B cell (primary cell): Measurements from ENCODE around the gene GRIK3. TPM values are rescaled to one million over a fixed set of nuclear protein-coding genes. Genes with fewer than 3 reads are reported as not detected.

Experiments
- ATAC-seq: fragments of 200-7000 bp; cut with Tn5 transposase; one replicate; pipeline ENCODE4 v1.10.0; 2021; ENCODE audit warnings: low read depth, mild to moderate bottlenecking, moderate number of reproducible peaks, moderate library complexity
- CTCF ChIA-PET: fragments of 350-600 bp; sonication (Branson Sonifier 250); formaldehyde crosslinking; loops from one replicate; lab custom pipeline; 2021; ENCODE audit warnings: antibody characterized with exemption, inconsistent platforms; lab: Charles Lee
- POLR2A ChIA-PET: fragments of 350-600 bp; sonication (Branson Sonifier 250); formaldehyde crosslinking; loops from one replicate; lab custom pipeline; 2021; ENCODE audit warnings: antibody characterized with exemption; lab: Charles Lee
- DNase-seq: peaks from one replicate; pipeline ENCODE4 v3.0.0; 2013
- H2AFZ ChIP-seq: 2 replicates; pipeline ENCODE4 v1.6.1; 2012; ENCODE audit warnings: mild to moderate bottlenecking, low read depth, low read length; ENCODE audit not compliant: insufficient read depth, poor library complexity, severe bottlenecking
- H3K27ac ChIP-seq, 2 donors: 1 replicate in 1 of 2; 2 replicates in 1 of 2; pipeline ENCODE4 v1.5.1; 2012 to 2013; ENCODE audit warnings: low read length in 2 of 2, mild to moderate bottlenecking in 2 of 2, moderate library complexity in 1 of 2
- H3K27me3 ChIP-seq, 4 experiments: fragments of 200-600 bp in 1 of 4; sonication (generic) in 1 of 4; replicated peaks in 1 of 4; 1 replicate in 2 of 4; 2 replicates in 2 of 4; pipeline versions ENCODE4 v1.6.1 to v1.7.0; 2013 to 2016; ENCODE audit warnings: low read length in 3 of 4, mild to moderate bottlenecking in 2 of 4, mixed read lengths in 1 of 4, moderate library complexity in 1 of 4; ENCODE audit not compliant: insufficient read depth in 4 of 4, control insufficient read depth in 3 of 4; ENCODE audit errors: control extremely low read depth in 1 of 4
- H3K36me3 ChIP-seq, 2 experiments: replicated peaks in 1 of 2; 1 replicate in 1 of 2; 2 replicates in 1 of 2; pipeline versions ENCODE4 v1.6.1 to v1.7.1; 2013; ENCODE audit warnings: low read length in 1 of 2; ENCODE audit not compliant: insufficient read depth in 2 of 2, control insufficient read depth in 1 of 2; ENCODE audit errors: control extremely low read depth in 1 of 2, extremely low read depth in 1 of 2
- H3K4me1 ChIP-seq, 2 donors: fragments of 200-600 bp in 1 of 2; sonication (generic) in 1 of 2; 1 replicate in 1 of 2; 2 replicates in 1 of 2; pipeline versions ENCODE4 v1.5.1 to v1.6.1; 2013 to 2017; ENCODE audit warnings: low read length in 2 of 2; ENCODE audit not compliant: control insufficient read depth in 2 of 2, insufficient read depth in 2 of 2
- H3K4me2 ChIP-seq: replicated peaks from 2 replicates; pipeline ENCODE3; 2012; ENCODE audit warnings: mild to moderate bottlenecking, low read depth, low read length; ENCODE audit not compliant: poor library complexity, severe bottlenecking
- H3K4me3 ChIP-seq, 5 experiments: fragments of 200-600 bp in 1 of 5; sonication (generic) in 1 of 5; 1 replicate in 3 of 5; 2 replicates in 2 of 5; pipeline versions ENCODE4 v1.5.1 to v1.7.0; 2011 to 2016; ENCODE audit warnings: low read length in 4 of 5, mild to moderate bottlenecking in 4 of 5, low read depth in 2 of 5, control low read depth in 1 of 5, moderate library complexity in 1 of 5; ENCODE audit not compliant: insufficient read depth in 1 of 5; ENCODE audit errors: control extremely low read depth in 1 of 5, extremely low read depth in 1 of 5
- H3K79me2 ChIP-seq: fragments of 200-600 bp; sonication (generic); one replicate; pipeline ENCODE4 v1.6.0; 2016; ENCODE audit warnings: low read length; ENCODE audit not compliant: control insufficient read depth, insufficient read depth
- H3K9ac ChIP-seq: fragments of 200-600 bp; sonication (generic); 2 replicates; pipeline ENCODE4 v1.6.1; 2017; ENCODE audit warnings: mild to moderate bottlenecking, low read length, moderate library complexity
- H3K9me3 ChIP-seq, 3 donors: one replicate each; pipeline versions ENCODE4 v1.6.1 to v1.7.1; 2013; ENCODE audit warnings: low read length in 2 of 3; ENCODE audit not compliant: control insufficient read depth in 2 of 3, insufficient read depth in 1 of 3; ENCODE audit errors: control extremely low read depth in 1 of 3
- H4K20me1 ChIP-seq: 2 replicates; pipeline ENCODE4 v1.6.0; 2012; ENCODE audit warnings: mild to moderate bottlenecking, low read length; ENCODE audit not compliant: insufficient read depth, control insufficient read depth, poor library complexity, severe bottlenecking
- H3K27ac Mint-ChIP-seq: one replicate; pipeline ENCODE4 v1.8.0; 2021; ENCODE audit warnings: mixed read lengths
- H3K27me3 Mint-ChIP-seq: one replicate; pipeline ENCODE4 v1.8.0; 2021; ENCODE audit warnings: mixed read lengths
- H3K4me1 Mint-ChIP-seq: one replicate; pipeline ENCODE4 v1.8.0; 2021; ENCODE audit warnings: mixed read lengths
- H3K4me3 Mint-ChIP-seq: one replicate; pipeline ENCODE4 v1.8.0; 2021; ENCODE audit warnings: mixed read lengths
- H3K9me3 Mint-ChIP-seq: one replicate; pipeline ENCODE4 v1.8.0; 2022; ENCODE audit warnings: mixed read lengths; ENCODE audit not compliant: insufficient read depth
- EZH2 ChIP-seq: IDR thresholded peaks from 2 replicates; pipeline ENCODE4 v1.6.1; 2012; ENCODE audit warnings: borderline replicate concordance, low read depth, mild to moderate bottlenecking, moderate library complexity, low read length; ENCODE audit not compliant: insufficient read depth, poor library complexity, severe bottlenecking
- WGBS: methylation state at CpG from one replicate; pipeline ENCODE4 v1.1.5; 2013; ENCODE audit warnings: missing lambda C conversion rate; ENCODE audit not compliant: insufficient coverage; 5-methylcytosine and 5-hydroxymethylcytosine counted together
- intact Hi-C: fragments of 100-400 bp; cut with micrococcal nuclease; formaldehyde crosslinking; loops from one replicate; pipeline ENCODE4 v1.10.0; 2022
- polyA plus RNA-seq: library from polyadenylated mRNA; depleted of rRNA; stranded (reverse); fragments of >200 nt; gene quantifications from 2 replicates; pipeline ENCODE4 v1.2.3, GENCODE V29; 2012
- total RNA-seq, 2 donors: library from RNA; stranded (reverse); fragments of 120-200 nt in 1 of 2; gene quantifications; 1 replicate in 1 of 2; 2 replicates in 1 of 2; pipeline versions ENCODE4 v1.2.3 to v1.2.4, GENCODE V29; 2013 to 2022
- TF ChIP-seq, protein P1 (sequence below): fragments of 200-600 bp; IDR thresholded peaks from one replicate; pipeline ENCODE4 v1.8.0; 2022; ENCODE audit warnings: antibody characterized with exemption, mild to moderate bottlenecking

Gene GRIK3
- total and polyA plus RNA-seq, 2 donors (not counting 1 experiment from before 2014, with no cell fraction given), result 0.12 to 1.5 TPM

DNA sequence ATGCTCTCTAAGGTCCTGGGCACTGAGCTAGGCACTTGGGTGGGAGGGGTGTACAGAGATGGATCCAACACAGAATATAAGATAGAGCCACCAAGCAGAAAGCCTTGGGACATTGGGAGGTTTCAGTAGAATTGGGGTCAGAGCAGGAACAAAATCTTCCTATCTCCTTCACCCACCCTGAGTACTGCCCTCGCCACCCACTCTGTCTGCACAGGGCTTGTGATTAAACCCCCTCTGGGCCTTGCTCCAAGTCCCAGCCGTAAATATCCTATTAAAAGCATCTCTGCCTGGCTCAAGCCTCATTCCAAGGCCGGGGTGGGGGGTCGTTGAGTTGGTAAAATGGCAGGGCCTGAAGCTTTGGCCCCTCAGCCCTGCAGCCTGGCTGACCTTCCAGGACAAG lies 166.7 kb downstream of the GRIK3 start:
- intact Hi-C loops, result loop anchor here (10.0 kb wide), 1 partner anchor 567 kb away; no protein-coding TSS in a partner anchor
- Histone ChIP-seq H3K4me2 (no peak overlapping the region), H3K9ac (no peak overlapping the region), H3K27ac (no peak overlapping the region), H3K4me3 (no peak overlapping the region), H4K20me1 (no peaks in the 10 kb centered on the region), H3K9me3 (no peaks in the 10 kb centered on the region), H3K27me3 (no peaks in the 10 kb centered on the region), H3K79me2 (no peaks in the 10 kb centered on the region), H3K4me1 (no peaks in the 10 kb centered on the region), H2AFZ (no peak overlapping the region), H3K36me3 (no peaks in the 10 kb centered on the region)
- Mint-ChIP-seq H3K4me1 (no peaks in the 10 kb centered on the region), H3K27me3 (peaks cover 12% of the 10 kb centered on the region), H3K9me3 (no peaks in the 10 kb centered on the region), H3K4me3 (no peak overlapping the region), H3K27ac (no peak overlapping the region)
- ATAC-seq (no peak), DNase-seq (no peak)
- CTCF ChIA-PET, result no interaction called here
- POLR2A ChIA-PET, result no interaction called here
- WGBS, result 74% methylated on average over 3 of the region's 4 CpGs
- TF ChIP-seq, protein P1, sequence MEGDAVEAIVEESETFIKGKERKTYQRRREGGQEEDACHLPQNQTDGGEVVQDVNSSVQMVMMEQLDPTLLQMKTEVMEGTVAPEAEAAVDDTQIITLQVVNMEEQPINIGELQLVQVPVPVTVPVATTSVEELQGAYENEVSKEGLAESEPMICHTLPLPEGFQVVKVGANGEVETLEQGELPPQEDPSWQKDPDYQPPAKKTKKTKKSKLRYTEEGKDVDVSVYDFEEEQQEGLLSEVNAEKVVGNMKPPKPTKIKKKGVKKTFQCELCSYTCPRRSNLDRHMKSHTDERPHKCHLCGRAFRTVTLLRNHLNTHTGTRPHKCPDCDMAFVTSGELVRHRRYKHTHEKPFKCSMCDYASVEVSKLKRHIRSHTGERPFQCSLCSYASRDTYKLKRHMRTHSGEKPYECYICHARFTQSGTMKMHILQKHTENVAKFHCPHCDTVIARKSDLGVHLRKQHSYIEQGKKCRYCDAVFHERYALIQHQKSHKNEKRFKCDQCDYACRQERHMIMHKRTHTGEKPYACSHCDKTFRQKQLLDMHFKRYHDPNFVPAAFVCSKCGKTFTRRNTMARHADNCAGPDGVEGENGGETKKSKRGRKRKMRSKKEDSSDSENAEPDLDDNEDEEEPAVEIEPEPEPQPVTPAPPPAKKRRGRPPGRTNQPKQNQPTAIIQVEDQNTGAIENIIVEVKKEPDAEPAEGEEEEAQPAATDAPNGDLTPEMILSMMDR, result no peak
- no peak for TF ChIP-seq EZH2

DNA sequence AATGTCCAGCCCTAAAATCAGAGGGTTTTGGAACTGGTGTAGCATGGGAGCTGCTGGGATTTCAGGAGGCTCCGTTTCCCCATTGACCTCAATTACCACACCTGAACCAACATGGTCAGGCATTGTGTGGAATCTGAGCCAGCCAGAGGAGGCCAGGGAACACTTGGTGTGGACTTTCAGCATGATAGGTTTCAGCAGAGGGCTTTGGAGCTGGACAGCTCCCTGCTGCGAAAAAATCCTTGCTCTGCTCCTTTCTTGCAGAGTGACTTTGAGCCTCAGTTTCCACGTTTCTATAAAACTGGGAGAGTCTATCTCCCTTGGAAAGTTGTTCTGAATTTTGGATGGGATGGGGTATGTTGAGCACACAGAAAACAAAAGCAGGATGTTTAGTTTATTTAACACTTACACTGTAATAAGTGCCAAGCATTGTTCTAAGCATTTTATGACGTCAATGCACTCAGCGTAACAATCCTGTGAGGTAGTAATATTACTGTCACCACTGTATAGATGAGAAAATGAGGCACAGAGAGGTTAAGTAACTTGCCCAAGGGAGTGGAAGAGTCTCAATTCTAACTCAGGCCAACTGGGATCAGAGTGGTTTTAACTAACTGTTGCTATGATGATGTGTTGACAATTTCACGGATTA lies 168.0 kb downstream of the GRIK3 start:
- no peaks in the 10 kb centered on the region for H3K9me3 Mint-ChIP-seq
- Histone ChIP-seq H3K27me3 (no peaks in the 10 kb centered on the region), H3K79me2 (no peaks in the 10 kb centered on the region), H3K27ac (no peak overlapping the region), H3K4me3 (no peak overlapping the region), H3K36me3 (no peaks in the 10 kb centered on the region), H2AFZ (no peak overlapping the region), H3K4me2 (no peak overlapping the region), H3K9me3 (no peaks in the 10 kb centered on the region), H3K4me1 (no peaks in the 10 kb centered on the region), H4K20me1 (no peaks in the 10 kb centered on the region), H3K9ac (no peak overlapping the region)
- no peak overlapping the region for H3K4me3 Mint-ChIP-seq
- 55% methylated on average over 2 of the region's 6 CpGs for WGBS
- H3K4me1 Mint-ChIP-seq, result no peaks in the 10 kb centered on the region
- intact Hi-C loops, result loop anchor here (10.0 kb wide), 1 partner anchor 569 kb away; no protein-coding TSS in a partner anchor
- POLR2A ChIA-PET, result no interaction called here
- H3K27ac Mint-ChIP-seq, result no peak overlapping the region
- CTCF ChIA-PET, result no interaction called here
- peaks cover 12% of the 10 kb centered on the region for H3K27me3 Mint-ChIP-seq
- no peak for ATAC-seq
- no peak for DNase-seq
- TF ChIP-seq EZH2, result no peak
- TF ChIP-seq, protein P1, result no peak
